ENCODE data around the gene STAT3.
"Not testable (repeated sequence)": the region's sequence is repeated elsewhere in the genome, so short reads cannot be mapped to it uniquely, and the experiment has no call there.

Gene STAT3

DNA sequence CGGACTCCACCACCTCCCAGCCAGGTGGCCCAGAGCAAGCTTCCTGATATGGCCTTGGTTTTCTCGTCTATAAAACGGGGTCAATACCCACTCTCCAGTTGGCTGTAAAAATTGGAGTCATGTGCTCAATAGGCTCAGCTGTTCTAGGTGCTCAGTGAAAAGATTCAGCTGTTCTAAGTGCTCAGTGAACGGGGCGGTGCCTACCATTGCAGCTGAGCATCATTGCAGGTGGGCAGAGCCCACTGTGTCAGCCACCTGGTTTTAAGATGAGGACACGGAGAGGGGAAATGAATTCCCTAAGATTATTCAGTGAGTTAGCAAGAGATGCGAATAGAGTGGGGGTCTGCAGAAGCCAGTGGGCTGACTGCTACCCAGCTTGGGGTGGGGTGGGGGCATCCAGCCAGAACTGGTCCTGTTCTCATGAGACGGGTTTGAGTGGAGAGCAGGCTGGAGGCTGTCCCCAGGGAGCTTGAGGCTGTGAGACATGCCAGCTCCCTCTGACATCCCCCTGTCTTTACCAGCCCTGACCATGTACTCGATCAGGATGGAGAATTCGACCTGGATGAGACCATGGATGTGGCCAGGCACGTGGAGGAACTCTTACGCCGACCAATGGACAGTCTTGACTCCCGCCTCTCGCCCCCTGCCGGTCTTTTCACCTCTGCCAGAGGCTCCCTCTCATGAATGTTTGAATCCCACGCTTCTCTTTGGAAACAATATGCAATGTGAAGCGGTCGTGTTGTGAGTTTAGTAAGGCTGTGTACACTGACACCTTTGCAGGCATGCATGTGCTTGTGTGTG lies 78.1 kb downstream of the STAT3 start:
- TF ChIP-seq, protein P1, sequence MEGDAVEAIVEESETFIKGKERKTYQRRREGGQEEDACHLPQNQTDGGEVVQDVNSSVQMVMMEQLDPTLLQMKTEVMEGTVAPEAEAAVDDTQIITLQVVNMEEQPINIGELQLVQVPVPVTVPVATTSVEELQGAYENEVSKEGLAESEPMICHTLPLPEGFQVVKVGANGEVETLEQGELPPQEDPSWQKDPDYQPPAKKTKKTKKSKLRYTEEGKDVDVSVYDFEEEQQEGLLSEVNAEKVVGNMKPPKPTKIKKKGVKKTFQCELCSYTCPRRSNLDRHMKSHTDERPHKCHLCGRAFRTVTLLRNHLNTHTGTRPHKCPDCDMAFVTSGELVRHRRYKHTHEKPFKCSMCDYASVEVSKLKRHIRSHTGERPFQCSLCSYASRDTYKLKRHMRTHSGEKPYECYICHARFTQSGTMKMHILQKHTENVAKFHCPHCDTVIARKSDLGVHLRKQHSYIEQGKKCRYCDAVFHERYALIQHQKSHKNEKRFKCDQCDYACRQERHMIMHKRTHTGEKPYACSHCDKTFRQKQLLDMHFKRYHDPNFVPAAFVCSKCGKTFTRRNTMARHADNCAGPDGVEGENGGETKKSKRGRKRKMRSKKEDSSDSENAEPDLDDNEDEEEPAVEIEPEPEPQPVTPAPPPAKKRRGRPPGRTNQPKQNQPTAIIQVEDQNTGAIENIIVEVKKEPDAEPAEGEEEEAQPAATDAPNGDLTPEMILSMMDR (IDR thresholded peaks at IDR 0.05; ENCODE audit: insufficient read depth, low read depth, low read length, missing control alignments): no peak
- H3K4me3 ChIP-seq (ENCODE audit: low read depth, low read length): no peak overlapping the region
- DNase-seq (ENCODE audit: low read depth): no peak

DNA sequence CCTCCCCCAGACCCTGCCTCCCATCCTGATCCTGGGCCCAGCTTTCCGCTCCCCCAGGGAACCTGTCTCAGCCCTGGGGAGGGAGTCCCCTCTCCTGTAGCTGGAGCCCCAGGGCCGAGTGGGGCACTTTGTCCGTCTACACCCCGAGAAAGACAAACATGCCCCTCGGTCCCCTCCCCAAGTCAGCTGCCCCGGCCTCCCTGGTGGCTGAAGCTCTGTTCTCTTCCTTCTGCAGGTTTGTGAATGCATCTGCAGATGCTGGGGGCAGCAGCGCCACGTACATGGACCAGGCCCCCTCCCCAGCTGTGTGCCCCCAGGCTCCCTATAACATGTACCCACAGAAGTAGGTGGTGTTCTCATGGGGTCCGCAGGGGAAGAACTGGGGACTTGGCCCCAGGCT lies 79.1 kb downstream of the STAT3 start:
- DNase-seq (ENCODE audit: low read depth): no peak
- TF ChIP-seq, protein P1 (IDR thresholded peaks at IDR 0.05; ENCODE audit: insufficient read depth, low read depth, low read length, missing control alignments): no peak

DNA sequence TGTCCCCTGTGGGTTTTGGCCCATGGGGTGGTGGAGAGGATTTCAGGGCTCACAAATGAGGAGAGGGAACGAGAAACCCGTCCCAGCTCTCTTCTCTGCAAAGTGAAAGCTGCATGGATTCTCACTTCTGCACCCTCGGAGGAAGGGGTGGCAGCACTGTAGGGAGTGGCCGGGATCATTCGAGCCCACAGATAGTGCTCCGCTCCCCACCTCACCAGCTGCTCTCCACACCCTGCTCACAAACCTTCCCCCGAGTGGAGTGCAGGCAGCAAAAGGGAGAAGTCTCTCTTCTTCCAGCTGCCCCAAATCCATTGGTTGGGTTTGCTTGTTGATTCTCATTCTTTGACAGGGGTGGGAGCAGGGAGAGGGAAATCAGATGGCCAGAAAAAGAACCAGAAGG lies 79.8 kb downstream of the STAT3 start:
- no peak for DNase-seq (ENCODE audit: low read depth)
- TF ChIP-seq, protein P1 (IDR thresholded peaks at IDR 0.05; ENCODE audit: insufficient read depth, low read depth, low read length, missing control alignments): no peak

More for the DNA sequence above, 79.1 kb downstream of the STAT3 start:
- H3K4me3 ChIP-seq (ENCODE audit: low read depth, low read length): no peak overlapping the region

DNA sequence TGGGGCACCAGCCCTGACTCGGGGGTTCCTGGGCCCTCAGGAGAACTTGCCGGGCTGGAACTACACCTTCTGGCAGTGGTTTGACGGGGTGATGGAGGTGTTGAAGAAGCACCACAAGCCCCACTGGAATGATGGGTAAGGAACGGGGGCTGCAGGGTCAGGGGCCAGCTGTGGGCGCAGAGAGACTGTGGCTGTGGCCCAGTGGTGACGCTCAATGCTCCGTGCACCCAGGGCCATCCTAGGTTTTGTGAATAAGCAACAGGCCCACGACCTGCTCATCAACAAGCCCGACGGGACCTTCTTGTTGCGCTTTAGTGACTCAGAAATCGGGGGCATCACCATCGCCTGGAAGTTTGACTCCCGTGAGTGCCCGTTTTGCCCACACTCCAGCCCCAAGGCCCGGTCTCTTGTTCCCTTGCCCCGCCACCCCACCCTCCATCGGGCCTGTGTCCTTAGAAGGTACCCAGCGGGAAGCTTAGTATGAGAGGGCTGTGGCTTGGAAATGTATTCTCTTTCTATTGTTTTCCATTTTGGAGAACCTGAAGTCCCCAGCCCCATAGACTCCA lies 80.8 kb downstream of the STAT3 start:
- no peak overlapping the region for H3K4me3 ChIP-seq (ENCODE audit: low read depth, low read length)
- DNase-seq (ENCODE audit: low read depth): no peak
- TF ChIP-seq, protein P1 (IDR thresholded peaks at IDR 0.05; ENCODE audit: insufficient read depth, low read depth, low read length, missing control alignments): no peak

More for the DNA sequence above, 79.8 kb downstream of the STAT3 start:
- no peak overlapping the region for H3K4me3 ChIP-seq (ENCODE audit: low read depth, low read length)

DNA sequence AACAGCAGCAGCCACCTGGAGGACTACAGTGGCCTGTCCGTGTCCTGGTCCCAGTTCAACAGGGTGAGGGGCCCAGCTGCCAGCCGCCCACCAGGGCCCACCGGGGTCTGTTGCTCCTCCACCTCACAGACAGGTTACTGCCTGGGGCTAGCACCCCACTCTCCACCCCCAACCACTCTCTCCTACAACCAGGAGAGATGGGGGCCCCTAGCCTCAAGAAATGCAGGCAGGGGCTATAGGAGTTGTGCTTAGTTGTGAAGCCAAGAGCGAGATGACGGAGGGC lies 81.9 kb downstream of the STAT3 start:
- TF ChIP-seq, protein P1 (IDR thresholded peaks at IDR 0.05; ENCODE audit: insufficient read depth, low read depth, low read length, missing control alignments): no peak
- H3K4me3 ChIP-seq (ENCODE audit: low read depth, low read length): no peak overlapping the region
- no peak for DNase-seq (ENCODE audit: low read depth)

DNA sequence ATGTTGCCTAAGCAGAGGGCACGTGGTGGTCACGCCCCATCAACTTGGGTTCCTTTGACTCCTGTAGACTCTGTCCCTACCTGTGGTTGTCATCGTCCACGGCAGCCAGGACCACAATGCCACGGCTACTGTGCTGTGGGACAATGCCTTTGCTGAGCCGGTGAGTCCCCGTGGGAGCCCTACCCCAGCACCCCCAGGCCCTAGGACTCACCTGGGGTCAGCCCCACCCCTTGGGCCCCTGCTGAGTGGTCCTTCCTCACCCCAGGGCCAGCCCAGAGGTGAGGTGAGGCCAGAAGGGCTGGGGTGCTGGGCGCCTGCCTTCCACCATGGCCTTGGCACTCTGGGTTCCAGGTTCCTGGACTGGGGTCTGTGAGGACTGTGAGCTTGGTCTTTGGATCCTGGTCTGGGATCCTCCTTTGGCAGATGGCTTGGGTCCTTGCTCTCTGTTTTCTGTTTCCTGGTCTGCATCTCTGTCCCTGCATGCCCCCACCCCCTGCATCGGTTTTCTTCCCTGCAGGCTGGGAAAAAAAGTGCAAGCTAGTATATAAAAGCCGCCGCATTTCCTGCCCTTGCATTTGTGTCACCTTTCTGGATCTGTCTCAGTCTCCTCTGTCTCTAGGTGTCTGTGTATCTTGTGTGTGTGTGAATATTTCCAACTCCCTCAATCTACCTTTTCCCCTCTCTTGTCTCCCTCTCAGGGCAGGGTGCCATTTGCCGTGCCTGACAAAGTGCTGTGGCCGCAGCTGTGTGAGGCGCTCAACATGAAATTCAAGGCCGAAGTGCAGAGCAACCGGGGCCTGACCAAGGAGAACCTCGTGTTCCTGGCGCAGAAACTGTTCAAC lies 82.5 kb downstream of the STAT3 start:
- no peak for DNase-seq (ENCODE audit: low read depth)
- H3K4me3 ChIP-seq (ENCODE audit: low read depth, low read length): no peak overlapping the region
- TF ChIP-seq, protein P1 (IDR thresholded peaks at IDR 0.05; ENCODE audit: insufficient read depth, low read depth, low read length, missing control alignments): no peak

DNA sequence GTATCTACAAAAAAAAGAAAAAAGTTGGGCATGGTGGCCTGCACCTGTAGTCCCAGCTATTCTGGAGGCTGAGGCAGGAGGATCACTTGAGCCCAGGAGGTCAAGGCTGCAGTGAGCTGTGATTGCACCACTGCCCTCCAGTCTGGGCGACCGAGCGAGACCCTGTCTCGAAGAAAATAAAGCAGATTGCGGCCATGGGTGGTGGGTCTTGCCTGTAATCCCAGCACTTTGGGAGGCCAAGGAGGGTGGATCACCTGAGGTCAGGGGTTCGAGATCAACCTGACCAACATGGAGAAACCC lies 83.3 kb downstream of the STAT3 start:
- not testable (repeated sequence) for H3K4me3 ChIP-seq (ENCODE audit: low read depth, low read length); DNase-seq (ENCODE audit: low read depth)
